ENCODE results near the gene KPRP.

- no peak for TF ChIP-seq CTCF (IDR thresholded peaks at IDR 0.05; ENCODE audit: insufficient read depth, low read depth, low read length)
- no peak for TF ChIP-seq EZH2 (IDR thresholded peaks at IDR 0.05; ENCODE audit: insufficient read depth, low read length)
Measured at GRCh38 chr1:152783095-152783494, 25.3 kb downstream of the KPRP start.

Measured in astrocyte (in vitro differentiated cells and primary cell).